Panc1 (cell line): ENCODE data around the gene FGG.

Source experiments
- CTCF ChIP-seq: fragments of 450-650 bp; IDR thresholded peaks from 2 replicates; pipeline ENCODE4 v1.5.1; 2017; ENCODE audit warnings: mild to moderate bottlenecking
- POLR2AphosphoS5 ChIP-seq: IDR thresholded peaks from 2 replicates; pipeline ENCODE4 v1.6.1; 2012; ENCODE audit warnings: mild to moderate bottlenecking, low read depth, low read length, moderate library complexity
- SIN3A ChIP-seq: IDR thresholded peaks from 2 replicates; pipeline ENCODE4 v1.6.1; 2012; ENCODE audit warnings: low read depth, mild to moderate bottlenecking, low read length, moderate library complexity, borderline replicate concordance; ENCODE audit not compliant: insufficient read depth
- TF ChIP-seq, protein P1 (sequence below), 2 experiments: IDR thresholded peaks; 2 replicates each; pipeline ENCODE4 v1.6.1; 2011 to 2012; ENCODE audit warnings: low read depth in 2 of 2, control low read depth in 1 of 2, low read length in 1 of 2, mild to moderate bottlenecking in 1 of 2, moderate library complexity in 1 of 2; ENCODE audit not compliant: insufficient read depth in 1 of 2

GRCh38 chr4:154593868-154594267 is 18.6 kb downstream of the FGG start:
- TF ChIP-seq, protein P1, sequence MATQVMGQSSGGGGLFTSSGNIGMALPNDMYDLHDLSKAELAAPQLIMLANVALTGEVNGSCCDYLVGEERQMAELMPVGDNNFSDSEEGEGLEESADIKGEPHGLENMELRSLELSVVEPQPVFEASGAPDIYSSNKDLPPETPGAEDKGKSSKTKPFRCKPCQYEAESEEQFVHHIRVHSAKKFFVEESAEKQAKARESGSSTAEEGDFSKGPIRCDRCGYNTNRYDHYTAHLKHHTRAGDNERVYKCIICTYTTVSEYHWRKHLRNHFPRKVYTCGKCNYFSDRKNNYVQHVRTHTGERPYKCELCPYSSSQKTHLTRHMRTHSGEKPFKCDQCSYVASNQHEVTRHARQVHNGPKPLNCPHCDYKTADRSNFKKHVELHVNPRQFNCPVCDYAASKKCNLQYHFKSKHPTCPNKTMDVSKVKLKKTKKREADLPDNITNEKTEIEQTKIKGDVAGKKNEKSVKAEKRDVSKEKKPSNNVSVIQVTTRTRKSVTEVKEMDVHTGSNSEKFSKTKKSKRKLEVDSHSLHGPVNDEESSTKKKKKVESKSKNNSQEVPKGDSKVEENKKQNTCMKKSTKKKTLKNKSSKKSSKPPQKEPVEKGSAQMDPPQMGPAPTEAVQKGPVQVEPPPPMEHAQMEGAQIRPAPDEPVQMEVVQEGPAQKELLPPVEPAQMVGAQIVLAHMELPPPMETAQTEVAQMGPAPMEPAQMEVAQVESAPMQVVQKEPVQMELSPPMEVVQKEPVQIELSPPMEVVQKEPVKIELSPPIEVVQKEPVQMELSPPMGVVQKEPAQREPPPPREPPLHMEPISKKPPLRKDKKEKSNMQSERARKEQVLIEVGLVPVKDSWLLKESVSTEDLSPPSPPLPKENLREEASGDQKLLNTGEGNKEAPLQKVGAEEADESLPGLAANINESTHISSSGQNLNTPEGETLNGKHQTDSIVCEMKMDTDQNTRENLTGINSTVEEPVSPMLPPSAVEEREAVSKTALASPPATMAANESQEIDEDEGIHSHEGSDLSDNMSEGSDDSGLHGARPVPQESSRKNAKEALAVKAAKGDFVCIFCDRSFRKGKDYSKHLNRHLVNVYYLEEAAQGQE (IDR thresholded peaks at IDR 0.05; ENCODE audit: insufficient read depth in 1 of 2, low read depth in 2 of 2, low read length in 1 of 2), result no peak
- TF ChIP-seq CTCF (no peak), POLR2AphosphoS5 (no peak), SIN3A (no peak)
